ENCODE measurements around the gene CLDN15.

- TF ChIP-seq, protein P1, sequence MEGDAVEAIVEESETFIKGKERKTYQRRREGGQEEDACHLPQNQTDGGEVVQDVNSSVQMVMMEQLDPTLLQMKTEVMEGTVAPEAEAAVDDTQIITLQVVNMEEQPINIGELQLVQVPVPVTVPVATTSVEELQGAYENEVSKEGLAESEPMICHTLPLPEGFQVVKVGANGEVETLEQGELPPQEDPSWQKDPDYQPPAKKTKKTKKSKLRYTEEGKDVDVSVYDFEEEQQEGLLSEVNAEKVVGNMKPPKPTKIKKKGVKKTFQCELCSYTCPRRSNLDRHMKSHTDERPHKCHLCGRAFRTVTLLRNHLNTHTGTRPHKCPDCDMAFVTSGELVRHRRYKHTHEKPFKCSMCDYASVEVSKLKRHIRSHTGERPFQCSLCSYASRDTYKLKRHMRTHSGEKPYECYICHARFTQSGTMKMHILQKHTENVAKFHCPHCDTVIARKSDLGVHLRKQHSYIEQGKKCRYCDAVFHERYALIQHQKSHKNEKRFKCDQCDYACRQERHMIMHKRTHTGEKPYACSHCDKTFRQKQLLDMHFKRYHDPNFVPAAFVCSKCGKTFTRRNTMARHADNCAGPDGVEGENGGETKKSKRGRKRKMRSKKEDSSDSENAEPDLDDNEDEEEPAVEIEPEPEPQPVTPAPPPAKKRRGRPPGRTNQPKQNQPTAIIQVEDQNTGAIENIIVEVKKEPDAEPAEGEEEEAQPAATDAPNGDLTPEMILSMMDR (IDR thresholded peaks at IDR 0.05; ENCODE audit: insufficient read depth, low read length, poor library complexity, severe bottlenecking) = no peak
- TF ChIP-seq EZH2phosphoT487 (conservative IDR thresholded peaks at IDR 0.05; ENCODE audit: low read length) = no peak
These were observed 49.4 kb upstream of the CLDN15 start for GRCh38 chr7:101287032-101287431.
